Small intestine (tissue), 7 donors: ENCODE data around the gene FOXP3. TPM values are rescaled to one million over a fixed set of nuclear protein-coding genes. Genes with fewer than 3 reads are reported as not detected.
"Not testable (repeated sequence)": the region's sequence is repeated elsewhere in the genome, so short reads cannot be mapped to it uniquely, and the experiment has no call there.

Source experiments
- DNase-seq, 2 donors: peaks; one replicate each; pipeline versions ENCODE4 v3.0.0 to v3.0.0-alpha.2; 2013
- FAIRE-seq: peaks from 2 replicates; lab custom pipeline; 2012; peaks lifted over from hg19 to GRCh38; lab: Jason Lieb, UNC
- H3K27ac ChIP-seq, 3 donors: one replicate each; pipeline ENCODE4 v1.5.1; 2013; ENCODE audit warnings: low read length in 2 of 3, mild to moderate bottlenecking in 2 of 3, control low read depth in 1 of 3, inconsistent platforms in 1 of 3, low read depth in 1 of 3, moderate library complexity in 1 of 3
- H3K27me3 ChIP-seq, 3 donors: one replicate each; pipeline ENCODE4 v1.6.1; 2013; ENCODE audit warnings: low read length in 3 of 3, inconsistent platforms in 1 of 3; ENCODE audit not compliant: control insufficient read depth in 3 of 3, insufficient read depth in 3 of 3
- H3K36me3 ChIP-seq, 3 donors: one replicate each; pipeline ENCODE4 v1.6.1; 2013; ENCODE audit warnings: low read length in 3 of 3, inconsistent platforms in 1 of 3, low read depth in 1 of 3, mild to moderate bottlenecking in 1 of 3, moderate library complexity in 1 of 3; ENCODE audit not compliant: control insufficient read depth in 3 of 3, insufficient read depth in 2 of 3
- H3K4me1 ChIP-seq, 3 donors: one replicate each; pipeline ENCODE4 v1.6.1; 2013; ENCODE audit warnings: low read length in 2 of 3, inconsistent platforms in 1 of 3, low read depth in 1 of 3, mild to moderate bottlenecking in 1 of 3, moderate library complexity in 1 of 3; ENCODE audit not compliant: control insufficient read depth in 3 of 3, insufficient read depth in 2 of 3
- H3K4me3 ChIP-seq, 3 donors: one replicate each; pipeline ENCODE4 v1.5.1; 2013; ENCODE audit warnings: low read length in 3 of 3, control low read depth in 1 of 3, inconsistent platforms in 1 of 3, low read depth in 1 of 3, mild to moderate bottlenecking in 1 of 3, moderate library complexity in 1 of 3
- H3K9me3 ChIP-seq, 2 donors: one replicate each; pipeline ENCODE4 v1.6.1; 2013; ENCODE audit warnings: low read depth in 1 of 2, low read length in 1 of 2; ENCODE audit not compliant: control insufficient read depth in 2 of 2, insufficient read depth in 1 of 2
- WGBS, 3 donors: extraction: QIAGEN DNeasy Blood & Tissue Kit; methylation state at CpG; one replicate each; pipeline ENCODE4 v1.1.7; 2013; 5-methylcytosine and 5-hydroxymethylcytosine counted together
- polyA plus RNA-seq, 4 donors: library from polyadenylated mRNA; stranded (reverse) in 3 of 4; unstranded in 1 of 4; fragments of 200-250 nt in 3 of 4; fragments of 120-200 nt in 1 of 4; gene quantifications; one replicate each; pipeline versions ENCODE4 v1.2.1 to v1.2.3, GENCODE V29; 2013
- donor health status: healthy with polysubstance abuse.
- donor health status: control.
- donor health status: control.
- donor health status: Bipolar disorder and iron deficiency.
- donor health status: healthy.

The FOXP3 gene
- polyA plus RNA-seq, 4 donors: 0.31 to 0.47 TPM; not detected in 2

- H3K9me3 ChIP-seq, H3K27me3 ChIP-seq, FAIRE-seq, H3K36me3 ChIP-seq, H3K4me1 ChIP-seq, H3K4me3 ChIP-seq, H3K27ac ChIP-seq, DNase-seq: not testable (repeated sequence)
- 84 to 96% (median 93%) methylated on average over 4 to 5 of the region's 5 CpGs for WGBS, 3 donors
These were observed 34.8 kb upstream of the FOXP3 start for GRCh38 chrX:49299293-49299692.

DNA sequence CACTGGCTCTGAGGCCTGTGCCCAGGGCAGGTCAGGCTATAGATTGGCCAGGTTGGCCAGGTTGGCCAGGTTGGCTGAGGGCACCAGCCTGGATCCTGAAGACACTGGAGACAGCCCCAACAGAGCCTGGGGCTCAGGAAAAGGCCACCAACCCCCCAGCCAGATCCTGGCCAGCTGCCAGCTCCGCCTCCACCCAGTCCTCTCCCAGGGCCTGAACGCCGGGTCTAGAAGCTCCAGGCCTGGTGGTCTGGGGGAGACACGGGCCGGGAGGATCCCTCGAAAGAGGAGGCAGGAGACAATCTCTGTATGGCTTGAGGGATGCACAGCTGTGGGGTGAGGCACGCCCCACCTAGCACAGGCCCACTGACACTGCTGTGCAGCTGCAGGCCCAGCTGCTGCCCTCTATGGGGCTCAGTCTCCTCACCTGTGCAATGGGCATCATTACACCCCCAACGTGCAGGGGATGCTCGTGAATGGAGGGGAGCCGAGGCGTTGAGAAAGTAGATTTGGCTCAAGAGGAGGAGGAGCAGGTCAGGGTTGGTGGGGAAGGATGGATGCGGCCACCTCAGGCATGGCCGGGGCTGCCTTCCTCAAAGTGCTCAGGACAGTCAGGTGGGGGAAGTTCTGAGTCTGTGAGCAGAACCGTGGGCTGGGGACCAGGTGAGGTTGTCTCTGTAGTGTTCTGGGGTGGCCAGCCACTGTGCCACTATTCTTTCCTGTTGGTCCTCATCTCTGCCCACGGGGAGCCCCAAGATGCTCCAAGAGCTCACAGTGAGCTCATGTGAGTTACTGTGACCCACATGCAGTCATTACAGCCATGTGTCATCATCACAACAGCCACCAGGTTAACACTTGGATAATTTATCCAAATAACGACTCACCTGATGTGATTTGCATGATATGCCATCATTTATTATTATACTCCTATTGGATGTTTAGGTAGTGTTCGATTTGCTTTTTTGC is 28.2 kb upstream of the FOXP3 start:
- WGBS, 3 donors: 78 to 84% (median 81%) methylated on average over 13 to 17 of the region's 17 CpGs
- no peaks in the 10 kb centered on the region for H3K9me3 ChIP-seq
- no peaks in the 10 kb centered on the region for H3K4me1 ChIP-seq
- no peaks in the 10 kb centered on the region for H3K36me3 ChIP-seq
- no peak for FAIRE-seq
- no peak for DNase-seq
- no peak overlapping the region for H3K4me3 ChIP-seq
- H3K27ac ChIP-seq: no peak overlapping the region
- H3K27me3 ChIP-seq: no peaks in the 10 kb centered on the region

GRCh38 chrX:49291615-49292337 is 27.3 kb upstream of the FOXP3 start:
- H3K27me3 ChIP-seq: no peaks in the 10 kb centered on the region
- no peak for FAIRE-seq
- H3K27ac ChIP-seq: no peak overlapping the region
- no peaks in the 10 kb centered on the region for H3K9me3 ChIP-seq
- H3K4me1 ChIP-seq: no peaks in the 10 kb centered on the region
- H3K36me3 ChIP-seq: no peaks in the 10 kb centered on the region
- H3K4me3 ChIP-seq: no peak overlapping the region
- WGBS, 3 donors: 20 to 27% (median 21%) methylated on average over 11 of the region's 11 CpGs
- DNase-seq: peak; percentile 44 to 51

GRCh38 chrX:49290215-49290614 is 25.7 kb upstream of the FOXP3 start:
- Histone ChIP-seq H3K27me3 (no peaks in the 10 kb centered on the region), H3K4me3 (no peak overlapping the region), H3K36me3 (peaks cover 0 to 3% (median 0%) of the 10 kb centered on the region in 3 donors), H3K9me3 (no peaks in the 10 kb centered on the region), H3K4me1 (no peaks in the 10 kb centered on the region), H3K27ac (no peak overlapping the region)
- WGBS, 3 donors: 51 to 69% (median 59%) methylated on average over 4 to 7 of the region's 7 CpGs
- no peak for DNase-seq
- FAIRE-seq: no peak

DNA sequence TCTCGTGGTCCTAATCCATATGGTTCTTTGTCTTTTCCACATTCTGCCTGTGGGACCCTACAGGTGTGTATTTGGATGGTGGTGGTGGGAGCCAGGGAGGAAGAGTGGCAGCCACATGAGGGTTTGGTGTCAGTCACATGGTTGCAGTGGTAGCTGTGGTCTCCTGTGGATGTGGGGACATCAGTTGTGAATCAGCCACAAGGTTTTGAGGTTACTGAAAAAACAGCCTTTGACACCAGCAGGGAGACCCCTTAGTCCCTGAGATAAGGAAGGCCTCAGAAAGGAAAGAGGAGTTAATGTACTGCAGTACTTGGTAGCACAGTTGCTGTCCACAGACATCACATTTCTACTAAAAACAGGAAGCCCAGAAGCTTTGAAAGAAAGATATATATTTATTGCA is 23.2 kb upstream of the FOXP3 start:
- WGBS, 3 donors: 79 to 100% (median 93%) methylated on average over 1 of the region's 1 CpG
- Histone ChIP-seq H3K9me3 (no peaks in the 10 kb centered on the region), H3K4me3 (no peak overlapping the region), H3K27me3 (no peaks in the 10 kb centered on the region), H3K4me1 (no peaks in the 10 kb centered on the region), H3K36me3 (peaks cover 0 to 3% (median 0%) of the 10 kb centered on the region in 3 donors), H3K27ac (no peak overlapping the region)
- no peak for FAIRE-seq
- no peak for DNase-seq

DNA sequence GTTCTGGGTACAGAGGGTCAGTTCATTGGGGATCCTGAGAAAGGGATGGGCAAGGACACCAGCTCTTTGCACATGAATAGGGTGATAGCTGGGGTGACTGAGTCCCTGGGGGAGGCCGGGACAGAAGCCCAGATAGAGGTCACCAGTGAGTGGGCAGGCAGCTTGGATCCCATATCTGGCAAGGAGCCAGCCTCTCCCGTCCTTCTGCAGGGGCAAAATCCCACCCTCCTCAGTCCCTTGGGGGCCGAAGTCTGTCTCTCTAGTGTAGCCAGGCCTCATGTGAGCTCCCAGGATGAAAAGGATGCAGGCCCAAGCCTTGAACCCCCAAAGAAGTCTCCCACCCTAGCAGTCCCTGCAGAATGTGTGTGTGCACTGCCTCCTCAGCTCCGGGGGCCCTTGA is 22.1 kb upstream of the FOXP3 start:
- no peaks in the 10 kb centered on the region for H3K27me3 ChIP-seq
- H3K36me3 ChIP-seq: peaks cover 0 to 3% (median 0%) of the 10 kb centered on the region in 3 donors
- no peak overlapping the region for H3K27ac ChIP-seq
- H3K9me3 ChIP-seq: no peaks in the 10 kb centered on the region
- 56 to 83% (median 74%) methylated on average over 4 of the region's 4 CpGs for WGBS, 3 donors
- no peak for DNase-seq
- H3K4me3 ChIP-seq: no peak overlapping the region
- no peaks in the 10 kb centered on the region for H3K4me1 ChIP-seq
- FAIRE-seq: no peak

- Histone ChIP-seq H3K27ac (no peak overlapping the region), H3K27me3 (no peaks in the 10 kb centered on the region), H3K36me3 (peaks cover 0 to 3% (median 0%) of the 10 kb centered on the region in 3 donors), H3K4me3 (no peak overlapping the region), H3K4me1 (no peaks in the 10 kb centered on the region), H3K9me3 (no peaks in the 10 kb centered on the region)
- DNase-seq: no peak
- no peak for FAIRE-seq
- WGBS, 3 donors: 86 to 98% (median 95%) methylated on average over 9 to 18 of the region's 18 CpGs
These were observed 21.6 kb upstream of the FOXP3 start for GRCh38 chrX:49286136-49286535.

DNA sequence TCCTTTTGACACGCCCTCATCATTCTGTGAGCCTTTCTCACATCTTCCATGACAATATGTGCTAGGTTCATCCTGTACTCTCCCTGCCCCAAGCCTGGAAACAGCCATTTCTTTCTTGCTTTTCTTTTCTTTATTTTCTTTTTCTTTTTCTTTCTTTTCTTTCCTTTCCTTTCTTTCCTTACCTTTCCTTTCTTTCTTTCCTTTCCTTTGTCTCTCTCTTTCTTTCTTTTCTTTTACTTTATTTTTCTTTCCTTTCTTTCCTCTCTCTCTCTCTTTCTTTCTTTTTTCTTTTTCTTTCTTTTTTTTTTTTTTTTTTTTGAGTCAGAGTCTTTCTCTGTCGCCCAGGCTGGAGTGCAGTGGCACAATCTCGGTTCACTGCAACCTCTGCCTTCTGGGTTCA is 19.7 kb upstream of the FOXP3 start:
- H3K9me3 ChIP-seq: no peaks in the 10 kb centered on the region
- H3K4me1 ChIP-seq: no peaks in the 10 kb centered on the region
- no peak overlapping the region for H3K4me3 ChIP-seq
- H3K36me3 ChIP-seq: peaks cover 0 to 3% (median 0%) of the 10 kb centered on the region in 3 donors
- DNase-seq (no peak), FAIRE-seq (no peak)
- no peaks in the 10 kb centered on the region for H3K27me3 ChIP-seq
- H3K27ac ChIP-seq: no peak overlapping the region
- 77 to 91% (median 90%) methylated on average over 3 of the region's 3 CpGs for WGBS, 3 donors
